Nephron progenitor cell (in vitro differentiated cells): ENCODE data around the gene RAPGEF5.

Source experiments
- DNase-seq: peaks from one replicate; pipeline ENCODE4 v3.0.0; 2021
- H3K27ac Mint-ChIP-seq: 2 replicates; pipeline ENCODE4 v1.8.0; 2021; ENCODE audit warnings: mild to moderate bottlenecking, moderate library complexity, mixed read lengths
- H3K27me3 Mint-ChIP-seq: 2 replicates; pipeline ENCODE4 v1.8.0; 2021; ENCODE audit warnings: mild to moderate bottlenecking, low read depth, mixed read lengths; ENCODE audit not compliant: poor library complexity
- H3K36me3 Mint-ChIP-seq: 2 replicates; pipeline ENCODE4 v1.8.0; 2021; ENCODE audit warnings: low read depth, mixed read lengths
- H3K4me1 Mint-ChIP-seq: 2 replicates; pipeline ENCODE4 v1.8.0; 2021; ENCODE audit warnings: mixed read lengths
- H3K4me3 Mint-ChIP-seq: 2 replicates; pipeline ENCODE4 v1.8.0; 2021; ENCODE audit warnings: mild to moderate bottlenecking, moderate library complexity, mixed read lengths
- H3K9me3 Mint-ChIP-seq: 2 replicates; pipeline ENCODE4 v1.8.0; 2021; ENCODE audit warnings: mild to moderate bottlenecking, moderate library complexity, mixed read lengths
- CTCF ChIP-seq: fragments of 200-600 bp; sonication (generic); IDR thresholded peaks from 2 replicates; pipeline ENCODE4 v1.5.0; 2021; ENCODE audit warnings: antibody characterized with exemption

Gene RAPGEF5

GRCh38 chr7:22394739-22395138 lies 37.8 kb upstream of the RAPGEF5 start:
- Mint-ChIP-seq H3K36me3 (no peaks in the 10 kb centered on the region), H3K27ac (no peak overlapping the region), H3K27me3 (peaks cover 19% of the 10 kb centered on the region), H3K9me3 (no peaks in the 10 kb centered on the region), H3K4me1 (no peaks in the 10 kb centered on the region), H3K4me3 (no peak overlapping the region)
- no peak for DNase-seq
- no peak for TF ChIP-seq CTCF

GRCh38 chr7:22393913-22394729 lies 37.2 kb upstream of the RAPGEF5 start:
- no peak for TF ChIP-seq CTCF

GRCh38 chr7:22390516-22390915 lies 33.6 kb upstream of the RAPGEF5 start:
- no peak overlapping the region for H3K4me3 Mint-ChIP-seq
- H3K27me3 Mint-ChIP-seq, result peaks cover 14% of the 10 kb centered on the region
- H3K4me1 Mint-ChIP-seq, result no peaks in the 10 kb centered on the region
- H3K27ac Mint-ChIP-seq, result no peak overlapping the region
- H3K9me3 Mint-ChIP-seq, result no peaks in the 10 kb centered on the region
- no peaks in the 10 kb centered on the region for H3K36me3 Mint-ChIP-seq
- DNase-seq, result no peak
- TF ChIP-seq CTCF, result no peak

More at GRCh38 chr7:22393913-22394729, 37.2 kb upstream of the RAPGEF5 start:
- H3K27ac Mint-ChIP-seq, result no peak overlapping the region
- peaks cover 19% of the 10 kb centered on the region for H3K27me3 Mint-ChIP-seq
- no peak for DNase-seq
- no peaks in the 10 kb centered on the region for H3K36me3 Mint-ChIP-seq
- H3K4me3 Mint-ChIP-seq, result no peak overlapping the region
- H3K4me1 Mint-ChIP-seq, result no peaks in the 10 kb centered on the region
- no peaks in the 10 kb centered on the region for H3K9me3 Mint-ChIP-seq

GRCh38 chr7:22389892-22390291 lies 32.9 kb upstream of the RAPGEF5 start:
- Mint-ChIP-seq H3K27ac (no peak overlapping the region), H3K4me1 (no peaks in the 10 kb centered on the region), H3K4me3 (no peak overlapping the region), H3K9me3 (no peaks in the 10 kb centered on the region), H3K27me3 (peaks cover 16% of the 10 kb centered on the region), H3K36me3 (no peaks in the 10 kb centered on the region)
- no peak for TF ChIP-seq CTCF
- no peak for DNase-seq

GRCh38 chr7:22387583-22387982 lies 30.6 kb upstream of the RAPGEF5 start:
- H3K9me3 Mint-ChIP-seq, result no peaks in the 10 kb centered on the region
- no peak for TF ChIP-seq CTCF
- no peak overlapping the region for H3K4me3 Mint-ChIP-seq
- no peaks in the 10 kb centered on the region for H3K36me3 Mint-ChIP-seq
- no peaks in the 10 kb centered on the region for H3K4me1 Mint-ChIP-seq
- H3K27me3 Mint-ChIP-seq, result peaks cover 5% of the 10 kb centered on the region
- DNase-seq, result no peak
- no peak overlapping the region for H3K27ac Mint-ChIP-seq

- no peaks in the 10 kb centered on the region for H3K9me3 Mint-ChIP-seq
- no peak for TF ChIP-seq CTCF
- no peaks in the 10 kb centered on the region for H3K4me1 Mint-ChIP-seq
Measured at GRCh38 chr7:22386865-22387264, 29.9 kb upstream of the RAPGEF5 start.

More at GRCh38 chr7:22386865-22387264, 29.9 kb upstream of the RAPGEF5 start:
- Mint-ChIP-seq H3K27ac (no peak overlapping the region), H3K27me3 (peaks cover 5% of the 10 kb centered on the region), H3K4me3 (no peak overlapping the region), H3K36me3 (no peaks in the 10 kb centered on the region)
- DNase-seq, result no peak
